Activated CD8-positive, alpha-beta memory T cell treated with anti-CD3 and anti-CD28 coated beads, Interleukin-2, amount 50 U/mL, for 1 hour (primary cell): ENCODE results near the gene SEMA7A.

Experiments used
- DNase-seq: peaks from one replicate; pipeline ENCODE4 v3.0.0-alpha.2; 2020; ENCODE audit errors: extremely low read depth

The SEMA7A gene

GRCh38 chr15:74451861-74452835 is 18.4 kb upstream of the SEMA7A start:
- no peak for DNase-seq

GRCh38 chr15:74451322-74451721 is 17.6 kb upstream of the SEMA7A start:
- no peak for DNase-seq

GRCh38 chr15:74449643-74450205 is 16.0 kb upstream of the SEMA7A start:
- no peak for DNase-seq

- DNase-seq, result no peak
Measured at GRCh38 chr15:74449095-74449494, 15.3 kb upstream of the SEMA7A start.

- no peak for DNase-seq
Measured at GRCh38 chr15:74445816-74446763, 12.3 kb upstream of the SEMA7A start.

GRCh38 chr15:74444106-74445062 is 10.6 kb upstream of the SEMA7A start:
- DNase-seq, result no peak

GRCh38 chr15:74443100-74443909 is 9.5 kb upstream of the SEMA7A start:
- no peak for DNase-seq

- DNase-seq, result no peak
Measured at GRCh38 chr15:74442604-74443003, 8.8 kb upstream of the SEMA7A start.

GRCh38 chr15:74442063-74442462 is 8.3 kb upstream of the SEMA7A start:
- DNase-seq, result no peak

- DNase-seq, result no peak
Measured at GRCh38 chr15:74441248-74441941, 7.6 kb upstream of the SEMA7A start.

- DNase-seq, result peak; percentile 37
Measured at GRCh38 chr15:74438721-74439316, 5.1 kb upstream of the SEMA7A start.

- DNase-seq, result no peak
Measured at GRCh38 chr15:74438206-74438605, 4.4 kb upstream of the SEMA7A start.

GRCh38 chr15:74434263-74435136 is 742 bp upstream of the SEMA7A start:
- no peak for DNase-seq

GRCh38 chr15:74432968-74433591 is 678 bp downstream of the SEMA7A start:
- DNase-seq, result no peak

GRCh38 chr15:74432271-74432967 is 1.3 kb downstream of the SEMA7A start:
- no peak for DNase-seq

GRCh38 chr15:74431645-74432044 is 2.1 kb downstream of the SEMA7A start:
- DNase-seq, result no peak

GRCh38 chr15:74431116-74431515 is 2.6 kb downstream of the SEMA7A start:
- DNase-seq, result no peak
